Stomach (tissue), 4 donors: ENCODE measurements around the gene ZSCAN9.

Source experiments
- EP300 ChIP-seq: sonication (generic); formaldehyde crosslinking; IDR thresholded peaks from one replicate; pipeline ENCODE4 v1.6.1; 2017; ENCODE audit warnings: antibody characterized with exemption
- POLR2A ChIP-seq, 4 donors: fragments of 450-650 bp; IDR thresholded peaks; one replicate each; pipeline ENCODE4 v1.6.1; 2016; ENCODE audit warnings: antibody characterized with exemption in 4 of 4, control low read depth in 2 of 4, mild to moderate bottlenecking in 1 of 4, moderate library complexity in 1 of 4

DNA sequence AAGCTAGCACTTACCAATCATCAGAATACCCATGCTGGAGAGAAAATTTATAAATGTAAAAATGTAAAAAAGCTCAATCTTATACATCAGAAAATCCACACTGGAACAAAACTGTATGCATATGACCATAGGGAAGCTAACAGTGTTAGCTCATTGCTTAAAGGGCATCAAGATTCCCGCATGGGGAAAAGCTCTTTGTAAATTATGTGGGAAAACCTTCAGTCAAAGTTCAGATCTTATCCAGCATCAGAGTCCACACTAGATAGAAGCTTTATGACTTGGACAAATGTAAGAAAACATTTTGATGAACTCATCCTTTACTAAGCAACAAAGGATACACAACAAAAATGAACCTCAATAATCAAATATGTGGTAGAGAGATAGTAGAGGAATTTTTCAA is 48.7 kb upstream of the ZSCAN9 start:
- TF ChIP-seq EP300, result no peak
- no peak for TF ChIP-seq POLR2A (IDR thresholded peaks at IDR 0.05)
